Skeletal muscle tissue (tissue), 4 donors: Measurements from ENCODE around the gene SEMA3F. TPM values are rescaled to one million over a fixed set of nuclear protein-coding genes. Genes with fewer than 3 reads are reported as not detected.

Source experiments
- H3K27ac ChIP-seq: one replicate; pipeline ENCODE4 v1.7.0; 2013; ENCODE audit warnings: mild to moderate bottlenecking, low read depth, low read length, inconsistent platforms
- H3K27me3 ChIP-seq, 3 donors: one replicate each; pipeline ENCODE4 v1.7.0; 2013; ENCODE audit warnings: low read length in 3 of 3; ENCODE audit not compliant: control insufficient read depth in 3 of 3, insufficient read depth in 3 of 3
- H3K36me3 ChIP-seq, 3 donors: one replicate each; pipeline ENCODE4 v1.7.0; 2013; ENCODE audit warnings: low read length in 3 of 3; ENCODE audit not compliant: control insufficient read depth in 3 of 3, insufficient read depth in 3 of 3
- H3K4me1 ChIP-seq, 3 donors: one replicate each; pipeline ENCODE4 v1.7.0; 2013; ENCODE audit warnings: low read length in 3 of 3, mild to moderate bottlenecking in 3 of 3; ENCODE audit not compliant: control insufficient read depth in 3 of 3, insufficient read depth in 3 of 3
- H3K4me3 ChIP-seq, 3 donors: one replicate each; pipeline ENCODE4 v1.7.0; 2013; ENCODE audit warnings: low read length in 3 of 3
- H3K9ac ChIP-seq, 3 donors: one replicate each; pipeline ENCODE4 v1.7.0; 2013; ENCODE audit warnings: low read length in 3 of 3, mild to moderate bottlenecking in 3 of 3, moderate library complexity in 2 of 3, low read depth in 1 of 3
- H3K9me3 ChIP-seq, 3 donors: one replicate each; pipeline ENCODE4 v1.7.0; 2013; ENCODE audit warnings: low read length in 3 of 3; ENCODE audit not compliant: control insufficient read depth in 3 of 3
- total RNA-seq: library from RNA; depleted of rRNA; stranded (reverse); fragments of >200 nt; gene quantifications from one replicate; pipeline ENCODE4 v1.2.3, GENCODE V29; 2014
- donor health status: Osteomylitis.

Gene SEMA3F
- total RNA-seq, 1 donor from 2014 or later = 2.1 TPM

DNA sequence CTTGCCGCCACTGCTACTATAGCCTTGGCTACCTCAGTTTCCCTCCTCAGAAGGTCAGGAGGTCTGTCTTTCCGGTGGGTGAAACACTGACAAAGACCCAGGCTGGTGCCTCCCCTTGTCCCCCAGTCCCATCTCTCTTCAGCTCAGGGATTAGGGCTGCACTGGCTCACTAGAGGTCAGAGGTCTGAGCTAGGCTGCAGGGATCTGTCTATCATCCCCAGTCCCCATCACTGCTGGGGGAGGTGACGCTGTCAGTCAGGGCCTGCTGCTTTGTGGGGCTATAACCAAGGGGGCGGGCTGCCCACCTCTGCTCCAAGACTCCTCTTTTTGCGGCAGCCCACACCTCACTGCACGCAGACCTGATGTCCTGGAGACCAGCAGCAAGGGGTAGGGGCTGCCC, 13.7 kb downstream of the SEMA3F start:
- H3K27ac ChIP-seq = peak overlapping the region; percentile 80
- no peaks in the 10 kb centered on the region for H3K27me3 ChIP-seq
- H3K36me3 ChIP-seq = peaks cover 0 to 2% (median under 1%) of the 10 kb centered on the region in 3 donors
- H3K4me3 ChIP-seq = peak overlapping the region in 1 of 3 donors; percentile 13
- no peaks in the 10 kb centered on the region for H3K9me3 ChIP-seq
- peaks cover 85 to 92% (median 91%) of the 10 kb centered on the region in 3 donors for H3K4me1 ChIP-seq
- peak overlapping the region in 2 of 3 donors; percentile 6 to 54 for H3K9ac ChIP-seq

DNA sequence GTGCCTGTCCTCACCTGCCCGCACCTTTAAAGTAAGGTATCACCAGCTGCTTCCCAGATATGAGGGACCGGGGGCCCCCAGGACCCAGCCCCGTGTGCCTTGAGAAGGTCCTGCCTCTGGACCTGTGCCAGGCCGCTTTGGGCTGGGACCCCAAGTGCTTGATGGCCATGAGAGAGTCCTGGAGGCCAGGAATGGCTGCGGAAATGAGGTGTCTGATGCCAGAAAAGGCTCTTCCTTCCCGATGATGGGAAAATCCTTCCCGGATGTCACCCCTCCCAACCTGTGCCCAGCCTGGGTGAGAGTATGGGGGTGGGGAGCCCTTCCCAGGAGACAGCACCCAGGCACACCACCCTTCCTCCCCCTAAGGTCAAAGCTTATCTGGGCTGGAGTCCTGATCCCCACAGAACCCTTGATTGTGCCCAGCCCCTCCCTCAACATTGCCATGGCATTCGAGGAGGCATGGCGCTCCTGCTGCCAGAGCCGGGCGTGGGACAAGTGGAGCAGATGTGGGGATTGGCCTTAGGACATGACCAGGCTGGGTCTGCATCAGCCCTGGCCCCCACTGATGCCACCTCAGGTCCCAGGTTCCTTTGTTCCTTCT, 14.2 kb downstream of the SEMA3F start:
- peaks cover 79 to 87% (median 86%) of the 10 kb centered on the region in 3 donors for H3K4me1 ChIP-seq
- H3K27ac ChIP-seq = peak overlapping the region; percentile 80
- peaks cover 0 to 6% (median 2%) of the 10 kb centered on the region in 3 donors for H3K36me3 ChIP-seq
- H3K9me3 ChIP-seq = no peaks in the 10 kb centered on the region
- peak overlapping the region in 2 of 3 donors; percentile 6 to 54 for H3K9ac ChIP-seq
- H3K4me3 ChIP-seq = peak overlapping the region in 1 of 3 donors; percentile 13
- H3K27me3 ChIP-seq = no peaks in the 10 kb centered on the region

DNA sequence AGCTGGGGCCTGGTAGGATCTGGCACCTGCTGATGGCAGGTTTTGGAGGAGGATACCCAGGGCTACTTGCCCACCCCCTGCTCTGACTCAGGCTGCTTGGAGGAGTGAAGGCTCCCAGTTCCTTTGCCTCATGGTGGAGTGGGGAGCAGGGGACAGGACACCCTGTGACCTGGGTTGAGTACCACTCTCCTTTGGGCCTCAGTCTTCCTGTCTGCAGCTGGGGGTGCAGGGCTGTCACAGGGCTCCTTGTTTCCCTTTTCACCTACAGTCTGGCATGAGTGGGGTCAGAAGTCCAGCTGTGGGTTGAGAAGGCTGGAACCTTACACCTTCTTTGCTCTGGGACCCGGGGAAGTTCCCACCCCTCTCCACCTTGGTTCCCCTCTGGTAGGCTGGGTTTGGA, 14.7 kb downstream of the SEMA3F start:
- H3K36me3 ChIP-seq = peaks cover 0 to 10% (median 2%) of the 10 kb centered on the region in 3 donors
- H3K27ac ChIP-seq = peak overlapping the region; percentile 80
- H3K4me1 ChIP-seq = peaks cover 74 to 81% (median 81%) of the 10 kb centered on the region in 3 donors
- H3K9ac ChIP-seq = peak overlapping the region in 2 of 3 donors; percentile 0 to 54
- H3K4me3 ChIP-seq = no peak overlapping the region
- no peaks in the 10 kb centered on the region for H3K27me3 ChIP-seq
- no peaks in the 10 kb centered on the region for H3K9me3 ChIP-seq

DNA sequence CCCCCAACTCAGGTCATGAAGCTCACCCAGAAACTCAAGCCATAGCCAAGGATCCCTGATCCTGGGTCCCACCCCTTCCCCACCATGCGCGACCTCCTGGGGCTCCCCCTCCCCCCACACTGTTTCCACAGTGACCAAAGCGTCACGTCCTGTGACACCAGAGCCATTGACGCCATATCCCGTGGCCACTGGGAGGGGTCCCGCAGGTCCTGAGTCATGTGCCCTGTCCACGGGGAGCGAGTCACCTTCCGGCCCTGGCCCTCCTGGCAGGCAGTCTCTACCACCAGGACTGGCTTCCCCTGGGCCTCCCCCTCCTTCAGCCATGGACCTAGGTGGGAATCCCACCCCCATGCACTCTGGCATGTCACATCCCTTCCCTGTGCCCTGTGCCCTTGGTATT, 15.6 kb downstream of the SEMA3F start:
- H3K9me3 ChIP-seq = no peaks in the 10 kb centered on the region

DNA sequence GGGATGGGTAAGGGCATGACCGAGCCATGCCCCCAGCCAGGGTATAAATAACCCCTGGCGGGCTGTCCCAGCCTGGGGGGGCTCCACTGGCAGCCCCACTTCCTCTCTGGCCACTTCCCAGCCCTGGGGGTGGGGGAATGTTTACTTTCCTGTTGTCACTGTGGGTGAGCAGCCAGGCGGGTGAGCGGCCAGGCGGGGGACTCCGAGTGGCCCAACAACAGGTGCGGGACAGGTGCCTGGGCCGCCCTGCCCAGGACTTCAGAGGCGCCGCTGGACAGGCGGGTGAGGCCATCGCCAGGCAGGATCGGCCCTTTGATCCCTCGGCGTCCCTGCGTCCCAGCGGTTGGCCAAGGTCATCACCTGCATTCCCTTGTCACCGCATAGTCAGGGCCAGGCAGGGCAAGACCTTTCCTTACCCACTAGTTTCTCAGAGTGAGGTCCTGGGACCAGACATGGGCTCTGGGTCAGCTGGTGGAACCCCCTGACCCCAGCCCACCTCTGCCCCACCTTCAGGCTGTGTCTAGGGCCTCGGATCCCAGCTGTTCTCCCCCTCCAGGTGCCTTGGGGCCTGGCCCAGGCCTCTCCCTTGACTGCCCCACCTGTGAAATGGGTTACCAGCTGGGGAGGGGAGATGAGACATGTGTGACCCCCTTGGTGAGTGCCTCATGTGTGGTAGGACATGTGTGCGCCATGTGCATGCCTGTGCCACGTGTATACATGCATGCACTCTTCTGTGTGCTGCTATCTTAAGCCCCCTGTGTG, 16.6 kb downstream of the SEMA3F start:
- no peaks in the 10 kb centered on the region for H3K9me3 ChIP-seq
- H3K36me3 ChIP-seq = peaks cover 9 to 10% (median 10%) of the 10 kb centered on the region in 3 donors
- peak overlapping the region in 2 of 3 donors; percentile 27 to 41 for H3K4me3 ChIP-seq
- peak overlapping the region; percentile 80 for H3K27ac ChIP-seq
- peak overlapping the region in 2 of 3 donors; percentile 23 to 76 for H3K9ac ChIP-seq
- no peaks in the 10 kb centered on the region for H3K27me3 ChIP-seq
- H3K4me1 ChIP-seq = peaks cover 55 to 63% (median 62%) of the 10 kb centered on the region in 3 donors

More for the DNA sequence above, 15.6 kb downstream of the SEMA3F start:
- no peaks in the 10 kb centered on the region for H3K27me3 ChIP-seq
- peak overlapping the region; percentile 80 for H3K27ac ChIP-seq
- peaks cover 4 to 10% (median 7%) of the 10 kb centered on the region in 3 donors for H3K36me3 ChIP-seq
- peak overlapping the region in 1 of 3 donors; percentile 22 for H3K4me3 ChIP-seq
- H3K9ac ChIP-seq = peak overlapping the region in 2 of 3 donors; percentile 19 to 76
- peaks cover 66 to 73% (median 72%) of the 10 kb centered on the region in 3 donors for H3K4me1 ChIP-seq

DNA sequence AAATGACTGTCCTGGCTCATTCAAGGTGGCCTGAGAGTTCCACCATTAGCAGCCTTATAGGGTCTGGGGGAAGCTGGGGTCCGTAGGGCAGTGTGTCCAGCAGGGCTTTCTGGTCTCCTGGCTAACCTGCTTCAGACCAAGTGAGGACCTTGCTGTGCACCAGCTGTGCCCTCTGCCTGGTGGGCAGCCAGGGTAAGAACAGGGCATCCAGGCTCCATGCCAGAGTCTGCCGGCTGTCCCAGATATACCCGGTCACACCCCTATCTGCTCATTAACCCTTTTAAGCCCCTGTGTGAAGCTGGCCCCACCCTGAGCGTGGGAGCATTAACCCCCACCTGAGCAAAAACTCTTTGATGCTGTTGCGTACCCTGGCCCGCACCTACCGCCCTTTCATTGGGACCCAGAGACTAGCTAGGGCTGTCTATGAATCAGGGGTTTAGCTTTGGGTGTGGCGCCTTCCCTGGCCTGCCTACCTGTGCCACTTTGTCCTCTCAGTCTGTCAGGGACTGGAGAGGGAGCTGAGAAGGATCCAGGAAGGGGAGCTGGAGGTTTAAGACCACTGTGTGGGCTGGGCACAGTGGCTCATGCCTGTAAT, 17.6 kb downstream of the SEMA3F start:
- Histone ChIP-seq H3K4me3 (peak overlapping the region in 1 of 3 donors; percentile 45), H3K9ac (peak overlapping the region in 2 of 3 donors; percentile 28 to 76), H3K4me1 (peaks cover 48 to 58% (median 53%) of the 10 kb centered on the region in 3 donors), H3K36me3 (peaks cover 9 to 12% (median 10%) of the 10 kb centered on the region in 3 donors), H3K27ac (no peak overlapping the region), H3K9me3 (no peaks in the 10 kb centered on the region), H3K27me3 (no peaks in the 10 kb centered on the region)

DNA sequence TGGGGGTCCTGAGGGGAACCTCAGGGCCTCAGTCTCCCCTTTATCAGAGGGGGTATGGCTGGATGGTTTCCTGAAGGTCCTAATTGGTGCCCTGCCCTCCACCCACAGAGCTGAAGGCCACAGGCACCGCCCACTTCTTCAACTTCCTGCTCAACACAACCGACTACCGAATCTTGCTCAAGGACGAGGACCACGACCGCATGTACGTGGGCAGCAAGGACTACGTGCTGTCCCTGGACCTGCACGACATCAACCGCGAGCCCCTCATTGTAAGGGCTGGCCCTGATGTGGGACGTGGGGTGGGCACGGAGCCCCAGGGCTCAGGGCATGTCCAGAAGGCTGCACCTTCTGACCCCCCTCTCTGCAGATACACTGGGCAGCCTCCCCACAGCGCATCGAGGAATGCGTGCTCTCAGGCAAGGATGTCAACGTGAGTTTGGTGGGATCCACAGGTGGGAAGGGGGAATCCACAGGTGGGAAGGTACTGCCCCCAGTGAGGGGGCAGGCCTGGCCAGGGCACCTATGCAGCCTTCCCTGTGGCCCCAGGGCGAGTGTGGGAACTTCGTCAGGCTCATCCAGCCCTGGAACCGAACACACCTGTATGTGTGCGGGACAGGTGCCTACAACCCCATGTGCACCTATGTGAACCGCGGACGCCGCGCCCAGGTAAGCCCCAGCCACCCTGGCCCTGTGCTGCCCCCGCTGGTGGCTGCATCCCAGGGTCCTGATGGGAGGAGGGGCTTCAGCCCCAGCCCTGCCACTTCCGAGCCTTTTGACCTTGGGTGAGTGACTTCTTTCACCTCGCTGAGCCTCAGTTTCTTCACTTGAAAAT, 18.8 kb downstream of the SEMA3F start:
- Histone ChIP-seq H3K27ac (no peak overlapping the region), H3K9me3 (no peaks in the 10 kb centered on the region), H3K4me1 (peaks cover 36 to 46% (median 41%) of the 10 kb centered on the region in 3 donors), H3K9ac (no peak overlapping the region), H3K4me3 (no peak overlapping the region), H3K27me3 (no peaks in the 10 kb centered on the region), H3K36me3 (peaks cover 9 to 12% (median 10%) of the 10 kb centered on the region in 3 donors)

DNA sequence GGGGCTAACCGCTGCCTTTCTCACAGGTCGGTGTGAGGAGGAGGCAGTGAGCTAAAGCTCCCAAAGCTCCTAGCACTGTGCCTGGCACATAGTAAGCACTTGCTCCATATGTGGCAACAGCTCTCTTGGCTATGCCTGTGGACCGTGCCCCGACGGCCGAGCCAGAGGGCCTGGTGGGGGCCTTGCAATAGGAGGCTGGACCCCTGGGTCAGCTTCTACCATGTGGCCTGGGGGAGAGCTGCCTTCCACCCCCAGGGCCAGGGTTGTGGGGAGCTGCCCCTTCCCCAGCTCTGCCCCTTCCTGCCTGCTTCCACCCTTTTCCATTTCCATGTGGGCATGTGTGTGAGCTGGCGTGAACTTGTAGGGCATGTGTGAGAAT, 19.4 kb downstream of the SEMA3F start:
- peaks cover 30 to 40% (median 35%) of the 10 kb centered on the region in 3 donors for H3K4me1 ChIP-seq

DNA sequence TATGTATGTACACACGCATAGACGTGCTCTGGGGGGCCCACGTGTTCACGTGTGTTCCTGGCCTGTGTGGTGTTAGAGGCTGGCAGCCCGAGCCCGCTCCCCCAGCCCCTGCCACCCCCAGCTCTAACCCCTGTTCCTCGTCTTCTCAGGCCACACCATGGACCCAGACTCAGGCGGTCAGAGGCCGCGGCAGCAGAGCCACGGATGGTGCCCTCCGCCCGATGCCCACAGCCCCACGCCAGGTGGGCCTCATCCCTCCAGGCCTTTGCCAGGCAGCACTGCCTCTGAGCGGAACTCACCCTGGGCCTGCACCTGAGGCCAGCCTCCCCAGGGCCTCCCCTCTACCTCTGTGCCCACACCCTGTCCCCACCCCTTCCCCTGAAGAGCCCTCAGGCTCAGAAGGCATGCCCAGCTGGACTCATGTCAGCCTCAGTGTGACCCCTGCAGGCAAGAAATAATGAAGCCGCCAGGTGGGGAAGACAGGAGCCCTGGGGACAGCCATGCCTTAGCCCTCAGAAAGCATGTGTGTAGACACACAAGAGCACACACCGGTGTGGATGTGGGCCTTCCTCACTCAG, 19.9 kb downstream of the SEMA3F start:
- Histone ChIP-seq H3K4me3 (no peak overlapping the region), H3K27ac (no peak overlapping the region), H3K27me3 (no peaks in the 10 kb centered on the region), H3K9ac (no peak overlapping the region), H3K36me3 (peaks cover 9 to 13% (median 10%) of the 10 kb centered on the region in 3 donors), H3K9me3 (no peaks in the 10 kb centered on the region), H3K4me1 (peaks cover 25 to 35% (median 30%) of the 10 kb centered on the region in 3 donors)

More for the DNA sequence above, 19.4 kb downstream of the SEMA3F start:
- H3K9ac ChIP-seq = no peak overlapping the region
- peaks cover 9 to 13% (median 10%) of the 10 kb centered on the region in 3 donors for H3K36me3 ChIP-seq
- H3K27me3 ChIP-seq = no peaks in the 10 kb centered on the region
- H3K9me3 ChIP-seq = no peaks in the 10 kb centered on the region
- no peak overlapping the region for H3K27ac ChIP-seq
- H3K4me3 ChIP-seq = no peak overlapping the region
